ENCODE data around the gene PLEKHG7.

GRCh38 chr12:92732216-92732615 lies 29.4 kb downstream of the PLEKHG7 start:
- no peak for TF ChIP-seq CTCF (optimal IDR thresholded peaks at IDR 0.05 in 1 of 3, IDR thresholded peaks at IDR 0.05 in 1 of 3, conservative IDR thresholded peaks at IDR 0.05 in 1 of 3; ENCODE audit: extremely low read depth in 1 of 3, insufficient read depth in 2 of 3, low read length in 3 of 3)
- TF ChIP-seq EZH2 (IDR thresholded peaks at IDR 0.05; ENCODE audit: low read length) = no peak
